ENCODE measurements around the gene IGFN1. TPM values are rescaled to one million over a fixed set of nuclear protein-coding genes. Genes with fewer than 3 reads are reported as not detected.
A peak's percentile ranks its signal among the peaks of the same experiment; 100 is the strongest.
"Not testable (repeated sequence)": the region's sequence is repeated elsewhere in the genome, so short reads cannot be mapped to it uniquely, and the experiment has no call there.

Gene IGFN1
- 3.6 TPM for total RNA-seq

DNA sequence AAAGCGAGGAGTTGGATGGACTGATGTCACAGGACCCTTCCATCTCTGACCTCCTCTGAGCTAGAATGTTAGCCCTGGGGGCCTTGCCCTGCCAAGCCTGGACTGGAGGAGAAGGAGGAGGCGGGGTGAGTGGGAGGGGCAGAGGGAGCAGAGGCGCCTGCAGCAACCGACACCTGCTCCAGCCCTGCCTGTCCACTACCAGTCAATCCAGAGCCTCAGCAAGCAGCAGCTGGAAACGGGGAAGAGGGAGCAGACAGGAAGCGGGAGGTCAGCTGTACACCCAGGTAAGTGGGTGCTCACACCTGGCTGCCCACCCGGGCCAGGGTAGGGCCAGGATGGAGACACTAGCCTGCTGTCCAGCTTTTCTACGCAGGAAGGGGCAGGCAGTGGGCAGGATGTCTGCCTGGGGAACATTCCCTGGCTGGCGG lies at the start of gene IGFN1:
Gene IGFN1 (plus strand): TSS at position 201 of the 428 bp plus-strand sequence. CDS start 2,470 bp downstream, outside the sequence.
- DNase-seq, result no peak

- no peak for DNase-seq
Observed at GRCh38 chr1:201140941-201141260, 49.7 kb upstream of the IGFN1 start.

- no peak for DNase-seq
Observed at GRCh38 chr1:201141418-201141817, 49.2 kb upstream of the IGFN1 start.

DNA sequence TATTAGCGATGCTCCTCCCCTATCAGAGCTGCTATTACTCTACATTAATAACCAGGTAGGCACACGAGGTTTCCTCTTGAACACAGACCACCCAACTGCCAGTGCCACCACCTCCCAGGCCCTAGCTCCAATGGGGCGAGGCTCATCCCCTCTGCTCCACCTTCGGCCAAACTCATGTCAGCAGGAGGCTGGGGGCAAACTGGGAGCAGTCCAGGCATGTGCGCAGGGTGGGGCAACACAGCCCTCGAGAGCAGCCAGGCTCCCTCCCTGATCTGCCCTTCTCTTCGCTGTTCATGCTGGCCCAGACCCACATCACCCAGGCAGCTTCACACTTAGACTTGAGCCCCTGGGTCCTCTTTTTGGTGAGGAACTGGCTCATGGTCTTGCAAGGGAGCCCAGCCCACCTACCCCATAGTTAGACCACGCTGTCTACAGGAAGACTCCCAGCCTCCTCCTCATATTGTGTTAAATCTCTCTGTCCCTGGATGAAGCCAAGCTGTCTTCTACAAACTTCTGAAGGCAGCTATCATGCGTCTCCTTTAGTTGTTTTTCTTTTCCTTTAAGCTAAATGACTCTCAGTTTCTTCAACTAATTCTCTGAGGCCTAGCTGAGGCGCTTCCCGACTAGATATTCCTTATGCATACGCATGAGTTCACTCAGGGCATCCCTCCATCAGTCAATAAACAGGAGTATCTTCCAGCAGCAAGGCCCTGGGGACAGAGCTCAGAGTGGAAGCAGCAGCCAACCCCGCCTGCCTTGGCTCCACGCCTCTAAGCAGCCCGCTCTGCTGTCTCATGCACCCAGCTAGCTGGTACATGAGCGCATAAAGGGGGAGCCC lies 48.4 kb upstream of the IGFN1 start:
- peak; percentile 85 for DNase-seq

DNA sequence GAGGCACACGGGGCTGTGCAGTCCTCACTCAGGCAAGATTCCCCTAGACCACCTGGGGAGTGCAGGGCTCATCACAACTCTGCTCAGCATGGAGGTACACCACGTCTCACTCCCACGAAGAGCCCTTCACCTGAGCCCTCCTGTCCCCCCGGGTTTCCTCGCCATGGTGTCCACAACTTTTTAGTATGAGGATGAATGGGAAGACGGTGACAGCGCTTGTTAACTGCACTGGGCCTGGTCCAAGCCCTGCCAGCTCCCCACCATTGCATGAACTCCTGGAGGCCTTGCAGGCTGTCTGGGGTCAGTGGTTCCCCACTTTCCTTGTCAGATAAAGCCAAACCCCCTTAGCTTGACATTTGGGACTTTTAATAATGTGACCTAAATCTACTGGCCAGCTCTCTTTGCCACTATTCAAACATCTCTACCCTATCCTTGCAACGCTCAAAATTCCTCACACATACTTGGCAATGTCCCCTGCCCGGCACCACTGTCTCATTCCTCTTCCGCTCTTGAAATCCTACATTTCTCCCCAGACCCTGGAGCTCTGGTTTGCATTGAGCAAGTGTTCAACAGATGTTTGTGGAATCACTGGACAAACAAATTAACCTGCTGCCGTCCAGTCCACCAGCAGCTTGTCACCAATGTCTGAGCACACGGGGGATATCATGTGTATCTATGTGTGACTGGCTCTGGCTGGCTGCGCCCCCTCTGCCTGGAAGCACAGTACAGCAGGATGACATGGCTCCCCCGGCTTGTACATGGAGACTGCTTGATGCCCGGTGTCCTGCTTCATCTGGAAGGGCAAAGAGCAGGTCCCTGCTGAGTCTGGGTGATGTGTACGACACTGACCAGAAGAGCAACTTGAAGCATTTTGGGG lies 47.5 kb upstream of the IGFN1 start:
- DNase-seq, result no peak

DNA sequence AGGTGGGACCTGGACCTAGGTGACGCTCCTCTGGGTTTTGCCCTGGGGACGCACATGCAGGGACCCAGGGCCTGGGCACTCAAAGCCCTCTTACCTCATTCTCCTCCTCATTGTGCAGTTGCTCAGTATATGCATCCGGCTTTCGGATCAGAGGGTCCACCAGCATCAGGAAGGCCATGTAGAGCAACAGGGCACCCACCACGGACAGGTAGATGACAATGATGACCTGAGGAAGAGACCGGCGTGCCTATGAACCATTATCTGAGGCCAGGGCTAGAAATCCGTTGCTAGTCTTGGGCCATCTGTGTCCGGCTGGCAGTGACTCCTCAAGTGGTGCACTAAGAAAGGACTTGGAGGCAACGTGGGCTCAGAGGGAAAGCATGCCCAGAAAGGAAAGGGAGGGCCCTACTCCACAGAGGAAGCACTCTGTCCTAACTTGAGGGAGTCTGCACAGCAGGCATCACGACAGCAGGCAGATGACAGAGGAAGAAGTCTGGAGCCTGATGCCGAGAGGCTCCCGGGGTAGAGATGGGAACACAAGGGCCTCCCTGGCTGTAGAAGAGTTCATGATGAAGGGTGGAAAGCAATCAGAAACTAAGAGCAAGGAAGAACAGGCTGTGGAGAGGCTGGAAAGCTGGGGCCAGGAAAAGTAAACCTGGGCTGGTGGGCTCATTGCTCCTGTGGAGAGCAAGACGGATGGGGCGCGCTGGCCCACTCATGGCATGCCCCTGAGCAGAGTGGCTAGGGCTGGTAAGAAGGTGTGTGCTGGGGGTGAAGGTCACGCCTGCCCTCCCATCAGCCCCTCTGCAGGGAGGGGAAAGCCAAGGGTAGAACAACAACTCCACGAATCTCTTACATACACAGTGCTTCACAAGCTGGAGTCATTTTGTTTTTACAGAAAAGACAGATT lies 46.6 kb upstream of the IGFN1 start:
- no peak for DNase-seq

GRCh38 chr1:201144701-201145100 lies 45.9 kb upstream of the IGFN1 start:
- DNase-seq, result no peak

GRCh38 chr1:201145132-201145531 lies 45.5 kb upstream of the IGFN1 start:
- DNase-seq, result no peak

DNA sequence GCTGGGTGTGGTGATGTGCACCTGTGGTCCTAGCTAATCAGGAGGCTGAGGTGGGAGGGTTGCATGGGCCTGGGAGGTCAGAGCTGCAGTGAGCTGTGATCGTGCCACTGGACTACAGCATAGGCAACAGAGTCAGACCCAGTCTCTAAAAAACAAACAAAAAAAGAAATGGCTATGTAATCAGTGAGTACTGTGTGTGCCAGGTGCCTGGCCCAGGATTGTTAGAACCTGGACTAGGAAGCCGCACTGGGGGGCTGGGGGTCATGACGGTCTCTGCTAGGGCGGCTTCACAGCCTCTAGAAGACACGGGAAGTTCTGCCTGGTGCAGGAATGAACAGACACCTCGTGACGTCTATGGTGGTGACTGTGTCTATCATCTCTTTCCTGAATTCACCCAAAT lies 44.8 kb upstream of the IGFN1 start:
- DNase-seq, result no peak

GRCh38 chr1:201146626-201147390 lies 43.8 kb upstream of the IGFN1 start:
- no peak for DNase-seq

DNA sequence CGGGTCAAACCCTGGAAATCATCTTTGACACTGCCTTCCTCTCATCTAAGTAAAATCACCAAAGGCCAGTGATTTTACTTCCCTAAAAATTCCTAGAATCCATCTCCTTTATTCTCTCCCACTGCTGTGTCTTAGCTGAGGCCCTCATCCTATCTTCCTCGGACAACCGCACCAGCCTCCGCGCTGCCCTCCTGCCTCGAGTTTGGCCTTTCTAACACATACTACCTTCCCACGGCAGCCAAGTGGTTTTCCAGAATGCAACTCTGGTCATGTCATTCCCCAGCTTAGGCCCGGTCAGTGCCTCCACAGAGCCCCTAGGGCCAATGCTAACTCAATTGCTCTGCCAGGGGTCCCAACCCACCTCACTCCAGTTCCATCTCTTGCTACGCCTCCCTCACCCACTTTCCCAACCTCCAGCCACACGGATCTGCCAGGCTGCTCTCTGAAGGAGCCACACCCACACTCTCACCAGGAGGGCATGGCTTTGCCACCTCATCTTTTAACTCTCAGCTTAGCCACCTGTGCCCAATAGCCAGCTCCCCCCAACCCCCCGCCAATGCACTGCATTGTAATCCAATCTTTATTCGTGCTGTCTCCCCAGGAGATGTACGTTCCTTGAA lies 43.1 kb upstream of the IGFN1 start:
- DNase-seq, result no peak

- DNase-seq, result no peak
Observed at GRCh38 chr1:201149400-201149799, 41.2 kb upstream of the IGFN1 start.

DNA sequence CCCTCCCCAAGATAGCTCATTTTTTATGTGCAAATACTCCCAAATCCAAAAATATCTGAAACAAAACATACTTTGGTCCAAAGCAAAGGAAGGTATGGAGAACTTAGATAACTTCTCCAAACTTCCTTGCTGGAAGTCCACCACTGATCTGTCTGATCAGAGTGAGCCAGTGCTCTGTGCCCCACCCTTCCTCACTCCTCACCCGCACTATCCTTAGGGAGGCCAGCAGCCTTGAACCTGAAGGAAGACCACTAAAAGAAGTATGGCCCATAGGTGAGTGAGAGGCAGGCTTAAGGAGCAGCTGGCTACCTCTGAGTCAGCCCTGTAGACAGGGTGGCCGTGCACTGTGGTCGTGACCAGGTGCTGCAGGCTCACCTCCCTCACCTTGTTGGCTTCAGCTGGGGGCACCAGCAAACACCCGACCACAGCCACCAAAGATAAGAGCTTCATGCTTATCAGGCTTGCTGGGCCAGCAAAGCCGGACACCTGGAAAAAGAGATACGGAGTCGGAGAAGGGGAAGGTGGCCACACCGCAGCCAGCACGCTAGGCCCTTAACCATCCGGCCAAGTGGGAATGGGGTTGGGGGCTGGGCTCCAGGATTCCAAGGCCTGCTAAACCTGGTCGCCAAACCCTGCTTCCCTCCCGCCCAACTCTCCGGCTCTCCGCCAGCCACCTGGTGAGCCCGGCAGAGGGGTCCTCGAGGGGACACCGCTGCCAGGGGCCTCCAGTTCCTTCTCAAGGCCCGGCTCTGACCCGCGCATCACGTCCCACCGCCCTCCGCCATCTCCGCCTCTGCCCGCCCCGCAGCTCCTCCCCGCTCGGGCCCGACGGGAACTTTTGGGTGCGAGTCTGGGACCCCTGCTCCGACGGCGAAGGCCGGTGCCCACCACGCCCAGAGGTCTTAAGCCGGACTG lies 36.9 kb upstream of the IGFN1 start:
- DNase-seq, result no peak

GRCh38 chr1:201154389-201155165 lies 36.0 kb upstream of the IGFN1 start, which contains the start of gene TMEM9:
TMEM9 (minus strand) TSS chr1:201154474; CDS start chr1:201153923, 551 bp downstream.
- peak; percentile 97 for DNase-seq

GRCh38 chr1:201155354-201155753 lies 35.3 kb upstream of the IGFN1 start:
- DNase-seq, result no peak

DNA sequence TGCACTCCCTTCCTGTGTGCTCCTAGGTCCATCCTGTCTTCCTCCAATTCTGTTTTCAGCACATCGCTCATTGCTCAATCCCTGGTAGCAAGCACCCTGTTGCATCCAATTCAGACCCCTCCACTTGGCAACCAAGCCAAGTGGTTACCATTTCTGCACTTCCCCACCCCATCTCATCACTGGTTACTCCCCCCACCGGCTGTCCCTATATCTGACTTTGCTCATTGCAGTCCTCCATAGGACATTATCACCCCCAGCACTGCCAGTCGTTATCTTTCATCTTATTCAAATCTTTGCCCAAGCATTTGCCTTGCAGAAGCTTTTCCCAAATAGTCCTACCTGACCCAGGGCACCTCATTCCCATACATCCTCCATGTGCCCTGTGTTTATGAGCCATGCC lies 34.3 kb upstream of the IGFN1 start:
- no peak for DNase-seq

DNA sequence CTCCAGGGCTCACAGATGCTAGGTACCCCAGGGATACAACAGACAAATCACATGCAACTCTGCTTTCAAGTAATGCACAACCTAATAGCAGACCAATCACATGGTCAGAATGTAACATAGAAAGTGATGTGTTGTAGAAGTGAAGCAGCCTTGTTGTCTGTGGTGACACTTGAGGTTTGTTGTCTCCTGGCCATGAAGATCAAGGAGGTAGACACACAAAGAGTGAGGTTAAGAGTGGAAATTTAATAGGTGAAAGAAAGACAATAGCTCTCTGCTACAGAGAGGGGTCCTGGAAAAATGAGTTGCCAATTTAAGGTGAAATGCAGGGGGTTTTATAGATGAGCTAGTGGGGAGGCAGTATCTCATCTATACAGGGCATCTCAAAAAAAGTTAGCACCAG lies 33.8 kb upstream of the IGFN1 start:
- DNase-seq, result no peak

DNA sequence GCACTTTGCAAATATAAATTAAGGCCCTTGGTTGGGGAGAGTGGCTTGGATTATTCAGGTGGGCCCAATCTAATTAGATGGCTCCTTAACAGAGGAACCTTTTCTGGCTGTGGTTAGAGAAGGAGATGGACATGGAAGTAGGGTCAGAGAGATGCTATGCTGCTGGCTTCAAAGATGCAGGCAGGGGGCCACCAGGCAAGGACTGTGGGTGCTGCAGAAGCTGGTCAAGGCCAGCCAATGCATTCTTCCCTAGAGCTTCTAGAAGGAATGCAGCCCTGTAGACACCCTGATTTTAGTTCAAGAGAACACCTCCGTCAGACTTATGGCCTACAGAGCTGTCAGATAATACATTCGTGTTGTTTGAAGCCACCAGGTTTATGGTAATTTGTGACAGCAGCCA lies 32.7 kb upstream of the IGFN1 start:
- no peak for DNase-seq

GRCh38 chr1:201163036-201163435 lies 27.6 kb upstream of the IGFN1 start:
- not testable (repeated sequence) for DNase-seq
